ENCODE data around the gene TMEM61.

- no peak for TF ChIP-seq POLR2AphosphoS5 (IDR thresholded peaks at IDR 0.05; ENCODE audit: low read depth, low read length)
- TF ChIP-seq CTCF (IDR thresholded peaks at IDR 0.05; ENCODE audit: control extremely low read depth in 1 of 3, insufficient read depth in 1 of 3, low read depth in 1 of 3, low read length in 3 of 3), result no peak
- no peak for TF ChIP-seq CHD1 (IDR thresholded peaks at IDR 0.05; ENCODE audit: low read depth, low read length)
- TF ChIP-seq TEAD4 (IDR thresholded peaks at IDR 0.05; ENCODE audit: low read depth, low read length), result no peak
- TF ChIP-seq EZH2 (IDR thresholded peaks at IDR 0.05; ENCODE audit: low read depth, low read length, severe bottlenecking), result no peak
- TF ChIP-seq POLR2A (IDR thresholded peaks at IDR 0.05; ENCODE audit: control extremely low read depth in 1 of 2, low read depth in 2 of 2, low read length in 2 of 2), result no peak
These were observed 13.1 kb upstream of the TMEM61 start for GRCh38 chr1:54967372-54967771.

Data from H1 (cell line).